ENCODE results near the gene DEAF1.
A peak's percentile ranks its signal among the peaks of the same experiment; 100 is the strongest.

Gene DEAF1

DNA sequence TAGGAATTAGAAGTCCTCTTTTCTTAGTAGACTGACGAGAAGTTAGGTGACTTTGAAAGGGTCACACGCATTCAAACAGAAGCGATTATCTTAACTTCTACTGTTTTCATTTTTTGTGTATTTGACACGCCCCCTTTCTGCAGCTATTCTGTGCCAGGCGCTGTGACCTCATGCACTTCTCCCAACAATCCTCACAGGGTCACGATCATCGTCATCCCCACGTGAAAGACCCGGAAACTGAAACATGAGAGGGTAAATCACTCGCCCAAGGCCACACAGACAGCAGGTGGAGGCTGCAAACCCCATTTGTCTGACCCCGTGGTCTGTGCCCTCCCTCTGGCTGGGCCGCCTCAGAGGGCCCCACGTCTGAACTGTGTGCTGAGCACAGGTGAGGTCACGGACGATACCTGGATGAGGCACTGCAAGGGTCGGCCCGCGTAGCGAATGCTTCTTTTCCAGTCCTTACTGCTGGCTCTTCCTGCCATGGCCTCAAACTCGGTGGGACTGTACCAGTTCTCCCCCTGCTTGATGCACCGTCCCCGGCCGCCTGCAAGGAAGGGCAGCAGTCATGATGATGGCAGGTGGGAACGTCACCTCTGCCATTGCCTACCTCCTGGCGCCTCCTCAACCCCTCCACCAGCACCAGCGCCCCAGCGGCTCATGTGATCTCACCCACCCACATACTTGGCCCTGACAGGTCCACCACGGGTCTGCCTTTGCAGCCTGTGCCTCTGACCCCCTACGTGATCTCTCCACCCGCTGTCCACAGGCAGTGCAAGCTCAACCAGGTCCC is 8.4 kb downstream of the DEAF1 start:
- no peak overlapping the region for H3K4me3 Mint-ChIP-seq

DNA sequence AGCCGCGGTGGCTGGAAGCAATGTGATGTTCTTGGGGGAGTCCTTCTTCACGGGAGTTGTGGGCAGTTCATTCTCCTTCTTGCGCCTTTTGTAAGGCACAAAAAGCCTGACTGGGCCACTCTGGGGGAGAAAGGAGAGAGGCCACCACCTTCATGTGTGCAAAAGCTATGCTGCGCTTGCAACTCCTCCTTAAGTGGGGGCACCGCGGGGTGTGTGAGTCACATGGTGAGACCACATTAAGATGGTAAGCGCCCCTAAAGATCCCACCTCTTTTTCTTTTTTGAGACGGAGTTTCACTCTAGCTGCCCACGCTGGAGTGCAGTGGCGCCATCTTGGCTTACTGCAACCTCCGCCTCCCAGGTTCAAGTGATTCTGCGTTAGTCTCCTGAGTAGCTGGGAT is 14.1 kb downstream of the DEAF1 start:
- Mint-ChIP-seq H3K9me3 (peaks cover 2% of the 10 kb centered on the region), H3K36me3 (peaks cover 56% of the 10 kb centered on the region)
- no peak for ATAC-seq

More for the DNA sequence above, 8.4 kb downstream of the DEAF1 start:
- Mint-ChIP-seq H3K36me3 (peaks cover 54% of the 10 kb centered on the region), H3K27me3 (no peaks in the 10 kb centered on the region), H3K27ac (no peak overlapping the region), H3K4me1 (no peaks in the 10 kb centered on the region), H3K9me3 (peaks cover 2% of the 10 kb centered on the region)
- ATAC-seq = no peak

DNA sequence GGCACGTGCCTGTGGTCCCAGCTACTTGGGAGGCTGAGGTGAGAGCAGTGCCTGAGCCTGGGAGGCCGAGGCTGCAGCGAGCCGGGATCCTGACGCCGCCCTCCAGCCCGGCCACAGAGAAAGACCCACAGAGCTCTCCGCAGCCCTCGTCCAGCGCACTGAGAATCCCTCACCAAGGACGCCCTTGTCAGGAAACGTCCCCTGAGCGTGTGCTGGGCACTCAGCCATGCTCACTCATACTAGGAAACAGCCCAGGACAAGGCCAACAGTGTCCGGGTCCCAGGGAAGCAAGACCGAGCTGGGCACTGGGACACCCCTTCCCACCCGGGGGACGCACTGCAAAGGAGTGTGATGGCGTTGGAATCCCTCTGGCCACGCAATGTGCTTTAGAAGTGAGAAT is 14.5 kb downstream of the DEAF1 start:
- Mint-ChIP-seq H3K27me3 (no peaks in the 10 kb centered on the region), H3K4me3 (no peak overlapping the region), H3K36me3 (peaks cover 56% of the 10 kb centered on the region), H3K4me1 (no peaks in the 10 kb centered on the region), H3K9me3 (peaks cover 2% of the 10 kb centered on the region), H3K27ac (no peak overlapping the region)
- no peak for ATAC-seq

More for the DNA sequence above, 14.1 kb downstream of the DEAF1 start:
- Mint-ChIP-seq H3K4me3 (no peak overlapping the region), H3K4me1 (no peaks in the 10 kb centered on the region), H3K27me3 (no peaks in the 10 kb centered on the region), H3K27ac (no peak overlapping the region)

- Mint-ChIP-seq H3K4me3 (no peak overlapping the region), H3K27ac (no peak overlapping the region), H3K36me3 (peaks cover 56% of the 10 kb centered on the region), H3K4me1 (no peaks in the 10 kb centered on the region), H3K9me3 (peaks cover 2% of the 10 kb centered on the region), H3K27me3 (no peaks in the 10 kb centered on the region)
- peak; percentile 34 for ATAC-seq
These were observed 15.5 kb downstream of the DEAF1 start for GRCh38 chr11:679271-680207.

DNA sequence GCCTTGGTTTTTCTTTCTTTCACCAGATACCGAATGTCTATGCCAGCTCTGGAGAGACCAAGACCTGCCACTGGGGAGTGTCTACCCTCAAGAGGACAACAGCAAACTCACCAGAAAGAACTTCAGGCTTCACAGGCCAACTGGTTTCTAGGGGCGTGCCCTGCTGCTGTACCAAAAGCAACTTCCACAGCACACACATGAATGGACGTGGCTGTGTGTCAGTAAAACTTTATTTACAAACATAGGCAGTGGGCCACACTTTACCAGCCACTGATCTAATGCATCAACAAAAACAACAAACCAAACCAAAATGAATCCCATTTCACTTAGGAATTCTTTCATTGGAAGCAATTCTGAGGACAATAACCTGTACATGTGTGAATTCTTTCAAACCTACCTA is 16.7 kb downstream of the DEAF1 start:
- Mint-ChIP-seq H3K36me3 (peaks cover 56% of the 10 kb centered on the region), H3K27me3 (no peaks in the 10 kb centered on the region), H3K27ac (no peak overlapping the region), H3K9me3 (peaks cover 2% of the 10 kb centered on the region), H3K4me3 (no peak overlapping the region), H3K4me1 (no peaks in the 10 kb centered on the region)
- no peak for ATAC-seq

DNA sequence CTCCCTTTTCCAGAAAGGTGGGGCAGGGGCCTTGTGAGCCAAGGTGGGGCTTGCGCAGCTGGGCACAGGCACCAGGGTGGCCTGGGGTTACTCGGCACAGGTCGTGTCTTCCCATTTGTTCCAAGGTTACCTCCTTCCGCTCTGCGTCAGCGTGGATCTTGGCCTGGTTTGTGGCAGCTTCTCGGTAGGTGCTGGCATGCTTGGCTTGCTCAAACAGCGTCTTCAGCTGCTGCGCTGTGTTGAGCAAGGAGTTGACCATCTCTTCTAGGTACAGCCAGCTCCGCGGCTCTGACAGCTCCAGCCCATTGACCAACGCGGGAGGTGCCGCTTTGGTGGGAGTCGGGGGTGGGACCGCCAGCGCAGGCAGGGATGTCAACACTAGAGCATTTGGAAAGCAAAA is 20.6 kb downstream of the DEAF1 start:
- Mint-ChIP-seq H3K9me3 (no peaks in the 10 kb centered on the region), H3K27ac (no peak overlapping the region), H3K4me1 (no peaks in the 10 kb centered on the region), H3K4me3 (no peak overlapping the region), H3K27me3 (no peaks in the 10 kb centered on the region), H3K36me3 (peaks cover 35% of the 10 kb centered on the region)
- ATAC-seq = no peak

GRCh38 chr11:673866-674265 is 21.2 kb downstream of the DEAF1 start:
- ATAC-seq = no peak
- no peak overlapping the region for H3K4me3 Mint-ChIP-seq
- no peaks in the 10 kb centered on the region for H3K27me3 Mint-ChIP-seq
- no peaks in the 10 kb centered on the region for H3K4me1 Mint-ChIP-seq
- H3K27ac Mint-ChIP-seq = no peak overlapping the region
- H3K36me3 Mint-ChIP-seq = peaks cover 34% of the 10 kb centered on the region
- no peaks in the 10 kb centered on the region for H3K9me3 Mint-ChIP-seq

DNA sequence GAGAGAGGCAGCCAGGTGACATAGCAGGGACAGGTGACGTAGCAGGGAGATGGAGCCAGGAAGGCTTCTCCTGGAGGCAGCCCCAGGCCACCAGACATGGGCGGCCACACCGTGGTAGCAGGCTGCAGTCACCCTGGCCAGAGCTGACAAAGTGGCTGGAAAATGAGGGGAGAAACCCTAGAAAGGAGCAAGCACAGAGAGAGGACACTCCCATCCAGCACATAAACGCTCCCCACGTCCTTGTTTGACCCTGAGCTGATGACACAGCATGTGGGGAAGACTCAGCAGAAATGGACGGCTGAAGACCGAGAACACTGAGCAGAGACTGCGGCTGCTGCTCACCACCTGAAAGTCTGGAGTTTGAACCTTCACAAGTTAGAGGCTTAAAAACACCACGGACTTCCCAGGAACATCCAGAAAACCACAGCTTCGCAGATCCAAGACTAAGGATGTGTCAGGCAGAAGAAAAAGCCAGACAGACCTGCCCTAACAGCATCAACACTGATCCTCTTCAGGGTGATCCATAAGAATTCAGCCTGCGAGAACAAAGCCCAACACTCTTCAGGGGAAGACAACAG is 29.2 kb downstream of the DEAF1 start:
- no peaks in the 10 kb centered on the region for H3K9me3 Mint-ChIP-seq
- H3K27me3 Mint-ChIP-seq = no peaks in the 10 kb centered on the region
- H3K4me1 Mint-ChIP-seq = peaks cover 8% of the 10 kb centered on the region
- ATAC-seq = no peak
- H3K27ac Mint-ChIP-seq = peak overlapping the region; percentile 10
- H3K36me3 Mint-ChIP-seq = peaks cover 26% of the 10 kb centered on the region
- no peak overlapping the region for H3K4me3 Mint-ChIP-seq

- H3K36me3 Mint-ChIP-seq = peaks cover 26% of the 10 kb centered on the region
- H3K27me3 Mint-ChIP-seq = no peaks in the 10 kb centered on the region
- H3K9me3 Mint-ChIP-seq = no peaks in the 10 kb centered on the region
- H3K27ac Mint-ChIP-seq = peak overlapping the region; percentile 10
- H3K4me3 Mint-ChIP-seq = no peak overlapping the region
- ATAC-seq = no peak
- peaks cover 8% of the 10 kb centered on the region for H3K4me1 Mint-ChIP-seq
These were observed 29.8 kb downstream of the DEAF1 start for GRCh38 chr11:665062-665703.

- no peak overlapping the region for H3K27ac Mint-ChIP-seq
- ATAC-seq = peak; percentile 63
- H3K4me1 Mint-ChIP-seq = peaks cover 17% of the 10 kb centered on the region
- H3K36me3 Mint-ChIP-seq = peaks cover 26% of the 10 kb centered on the region
- no peaks in the 10 kb centered on the region for H3K9me3 Mint-ChIP-seq
- no peak overlapping the region for H3K4me3 Mint-ChIP-seq
- H3K27me3 Mint-ChIP-seq = no peaks in the 10 kb centered on the region
These were observed 32.2 kb downstream of the DEAF1 start for GRCh38 chr11:662689-663274.

DNA sequence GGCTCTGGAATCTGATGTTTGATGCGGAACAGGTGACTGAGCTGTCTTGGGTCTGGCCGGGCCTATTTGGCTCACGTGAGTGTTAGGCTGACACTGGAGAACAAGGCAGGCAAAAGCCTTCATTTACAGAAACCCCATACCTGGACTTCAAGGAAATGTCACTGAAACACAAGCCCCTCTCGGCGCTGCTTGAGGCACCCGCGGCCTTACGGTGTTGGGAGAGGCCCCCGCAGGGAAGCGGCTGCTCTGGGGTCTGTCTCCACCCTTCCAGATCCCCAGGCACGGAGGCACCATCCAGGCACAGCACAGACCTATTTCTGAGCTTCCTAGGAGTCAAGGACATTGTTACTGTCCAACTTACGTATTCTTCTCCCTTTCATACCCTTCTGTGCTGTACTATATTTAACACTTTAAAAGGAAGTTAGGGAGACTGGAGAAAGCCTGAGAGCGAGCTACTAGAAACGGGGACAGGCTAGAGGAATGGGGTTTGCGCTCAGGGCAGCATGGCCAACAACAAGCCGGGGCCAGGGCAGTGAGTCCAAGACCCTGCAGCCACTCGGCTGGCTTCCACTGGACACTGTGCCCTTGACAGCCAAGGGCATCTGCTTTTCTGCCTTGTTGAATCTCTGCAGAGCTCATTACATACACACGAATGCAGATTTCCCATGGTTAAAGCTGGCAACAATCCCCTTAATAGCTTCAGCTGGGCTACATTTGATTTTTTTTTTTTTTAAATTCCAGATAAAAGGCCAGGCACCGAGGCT is 34.2 kb downstream of the DEAF1 start:
- Mint-ChIP-seq H3K4me3 (no peak overlapping the region), H3K9me3 (no peaks in the 10 kb centered on the region), H3K36me3 (peaks cover 29% of the 10 kb centered on the region), H3K27me3 (no peaks in the 10 kb centered on the region), H3K4me1 (peaks cover 17% of the 10 kb centered on the region), H3K27ac (no peak overlapping the region)
- ATAC-seq = no peak

- Mint-ChIP-seq H3K27ac (no peak overlapping the region), H3K9me3 (no peaks in the 10 kb centered on the region), H3K27me3 (no peaks in the 10 kb centered on the region), H3K4me3 (no peak overlapping the region), H3K36me3 (peaks cover 24% of the 10 kb centered on the region), H3K4me1 (peaks cover 17% of the 10 kb centered on the region)
- ATAC-seq = no peak
These were observed 34.7 kb downstream of the DEAF1 start for GRCh38 chr11:660281-660680.

DNA sequence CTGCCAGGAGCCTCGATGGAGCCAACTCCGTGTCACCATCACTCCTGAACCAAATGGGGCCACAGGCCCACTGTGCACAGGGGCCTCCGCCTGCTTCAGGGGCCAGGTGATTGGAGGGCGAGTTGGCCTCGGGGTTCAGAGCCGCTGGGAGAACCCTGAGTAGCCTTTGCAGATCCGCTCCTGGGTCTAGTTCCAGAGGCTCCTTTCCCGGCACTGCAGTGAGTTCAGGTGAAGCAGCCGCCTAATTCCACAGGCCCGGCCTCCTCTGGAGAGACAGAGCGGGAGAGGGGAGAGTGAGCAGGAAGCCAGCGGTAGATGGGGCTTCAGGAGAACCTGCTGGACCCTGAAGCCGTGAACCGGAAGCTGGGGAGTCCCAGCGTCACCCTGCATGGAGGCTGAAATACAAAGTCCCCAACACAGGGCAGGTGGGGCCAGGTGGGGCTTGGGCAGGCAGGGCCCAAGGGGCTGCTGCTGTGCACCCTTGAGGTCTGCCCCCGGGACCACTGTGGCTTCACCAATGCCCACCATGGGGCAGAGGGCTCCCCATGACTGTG is 35.4 kb downstream of the DEAF1 start:
- peak; percentile 56 for ATAC-seq
- no peaks in the 10 kb centered on the region for H3K27me3 Mint-ChIP-seq
- no peak overlapping the region for H3K4me3 Mint-ChIP-seq
- H3K27ac Mint-ChIP-seq = no peak overlapping the region
- peaks cover 24% of the 10 kb centered on the region for H3K36me3 Mint-ChIP-seq
- H3K9me3 Mint-ChIP-seq = no peaks in the 10 kb centered on the region
- peaks cover 17% of the 10 kb centered on the region for H3K4me1 Mint-ChIP-seq

- Mint-ChIP-seq H3K4me1 (peaks cover 13% of the 10 kb centered on the region), H3K27ac (no peak overlapping the region)
These were observed 37.3 kb downstream of the DEAF1 start for GRCh38 chr11:657691-658126.

More at GRCh38 chr11:657691-658126, 37.3 kb downstream of the DEAF1 start:
- H3K9me3 Mint-ChIP-seq = no peaks in the 10 kb centered on the region
- ATAC-seq = no peak
- H3K36me3 Mint-ChIP-seq = peaks cover 23% of the 10 kb centered on the region
- no peaks in the 10 kb centered on the region for H3K27me3 Mint-ChIP-seq
- H3K4me3 Mint-ChIP-seq = no peak overlapping the region
